HG03108 (cell line): ENCODE data around the gene PYCARD.

Experiments
- ATAC-seq: cut with Tn5 transposase; IDR thresholded peaks from one replicate; pipeline ENCODE4 v1.9.1; 2021; ENCODE audit warnings: moderate library complexity; ENCODE audit not compliant: unreplicated experiment

Gene PYCARD

DNA sequence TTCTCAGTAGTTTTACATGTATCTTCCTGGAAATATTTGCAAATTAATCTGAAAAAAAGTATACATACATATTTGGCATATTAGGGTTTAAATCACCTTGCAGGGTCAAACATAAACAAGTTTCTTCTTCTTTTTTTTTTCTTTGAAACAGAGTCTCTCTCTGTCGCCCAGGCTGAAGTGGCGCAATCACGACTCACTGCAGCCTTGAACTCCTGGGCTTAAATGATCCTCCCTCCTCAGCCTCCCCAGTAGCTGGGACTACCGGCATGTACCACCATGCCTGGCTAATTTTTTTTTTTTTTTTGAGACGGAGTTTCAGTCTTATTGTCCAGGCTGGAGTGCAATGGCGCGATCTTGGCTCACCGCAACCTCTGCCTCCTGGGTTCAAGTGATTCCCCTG lies 35.2 kb downstream of the PYCARD start:
- no peak for ATAC-seq

GRCh38 chr16:31157136-31157535 lies 45.4 kb downstream of the PYCARD start:
- ATAC-seq, result no peak
